ENCODE data around the gene ASB6. TPM values are rescaled to one million over a fixed set of nuclear protein-coding genes. Genes with fewer than 3 reads are reported as not detected.

ASB6 gene
- total RNA-seq, 1 experiment from 2014 or later: 21.0 TPM

GRCh38 chr9:129672702-129673101, 30.8 kb upstream of the ASB6 start:
- no peaks in the 10 kb centered on the region for H3K9me3 ChIP-seq (ENCODE audit: control insufficient read depth, low read depth, low read length)
- WGBS (ENCODE audit: extremely low coverage, insufficient read length, low lambda C conversion rate): no CpG with 5 or more reads among the region's 8 CpGs

More at GRCh38 chr9:129672702-129673101, 30.8 kb upstream of the ASB6 start:
- Histone ChIP-seq H3K27ac (ENCODE audit: insufficient read length, low read depth, low read length) (no peak overlapping the region), H2BK120ac (ENCODE audit: low read depth, low read length, poor library complexity, severe bottlenecking) (no peak overlapping the region), H3K4me1 (ENCODE audit: insufficient read depth, low read length) (no peaks in the 10 kb centered on the region; the same call in 1 of the 2 replicates), H3K14ac (ENCODE audit: insufficient read depth, low read length) (no peak overlapping the region), H3K79me1 (ENCODE audit: insufficient read depth, low read depth, low read length, poor library complexity, severe bottlenecking) (no peaks in the 10 kb centered on the region), H4K5ac (ENCODE audit: insufficient read length, low read depth, low read length) (no peak overlapping the region), H4K8ac (replicated peaks; ENCODE audit: insufficient read length, low read depth, low read length) (no peak overlapping the region), H3K23ac (ENCODE audit: insufficient read length, low read depth, low read length) (no peak overlapping the region), H3K23me2 (ENCODE audit: insufficient read length, low read depth, low read length, poor library complexity, severe bottlenecking) (no peaks in the 10 kb centered on the region), H3K4me2 (ENCODE audit: insufficient read depth, insufficient read length, low read length) (no peak overlapping the region), H3K79me2 (ENCODE audit: insufficient read depth, low read length) (no peaks in the 10 kb centered on the region), H2BK15ac (ENCODE audit: low read depth, low read length) (no peak overlapping the region), H3K27me3 (ENCODE audit: insufficient read depth, low read length) (no peaks in the 10 kb centered on the region), H3K9ac (ENCODE audit: extremely low read depth, insufficient read length, low read length) (no peak overlapping the region), H3K56ac (ENCODE audit: insufficient read length, low read depth, low read length) (no peak overlapping the region), H2BK5ac (ENCODE audit: insufficient read length, low read length) (no peak overlapping the region), H2AK5ac (ENCODE audit: insufficient read length, low read length) (no peak overlapping the region), H4K91ac (ENCODE audit: insufficient read length, low read depth, low read length) (no peak overlapping the region), H3K18ac (ENCODE audit: insufficient read length, low read depth, low read length) (no peak overlapping the region), H2BK12ac (ENCODE audit: insufficient read length, low read depth, low read length) (no peak overlapping the region), H3K4ac (ENCODE audit: low read depth, low read length) (no peak overlapping the region), H3T11ph (ENCODE audit: low read length) (no peak overlapping the region), H2BK20ac (ENCODE audit: low read depth, low read length, poor library complexity, severe bottlenecking) (no peak overlapping the region), H2AFZ (ENCODE audit: low read length) (no peak overlapping the region), H4K20me1 (ENCODE audit: control insufficient read depth, insufficient read depth, insufficient read length) (no peaks in the 10 kb centered on the region)
- no peak for TF ChIP-seq CTCF (conservative IDR thresholded peaks at IDR 0.05)
- peaks cover 17 to 21% of the 10 kb centered on the region in 2 experiments for H3K4me1 Mint-ChIP-seq
- H3K27ac Mint-ChIP-seq: no peak overlapping the region
- H3K27me3 Mint-ChIP-seq (ENCODE audit: low read depth): peaks cover 9% of the 10 kb centered on the region
- no peak for DNase-seq
- H3K4me3 Mint-ChIP-seq: no peak overlapping the region
- no peaks in the 10 kb centered on the region for H3K9me3 Mint-ChIP-seq
- no peaks in the 10 kb centered on the region for H3K36me3 Mint-ChIP-seq (ENCODE audit: insufficient read depth in 1 of 3, low read depth in 3 of 3)

Measured in H9 (cell line).